Heart left ventricle (tissue), 16 donors: ENCODE results near the gene PTPN13. TPM values are rescaled to one million over a fixed set of nuclear protein-coding genes. Genes with fewer than 3 reads are reported as not detected.

ENCODE experiments used
- ATAC-seq, 4 donors: fragments of 200-7000 bp; cut with Tn5 transposase; one replicate each; pipeline ENCODE4 v1.9.1; 2020 to 2022; ENCODE audit warnings: moderate library complexity in 4 of 4, mild to moderate bottlenecking in 3 of 4, moderate number of reproducible peaks in 1 of 4
- DNase-seq, 5 donors: peaks; one replicate each; pipeline ENCODE4 v3.0.0-alpha.2; 2020
- H3K27ac ChIP-seq, 12 donors: fragments of 200-600 bp; sonication (generic) in 4 of 12; one replicate each; pipeline versions ENCODE4 v1.5.0 to v1.8.0; 2016 to 2022; ENCODE audit warnings: mild to moderate bottlenecking in 2 of 12
- H3K27me3 ChIP-seq, 9 donors: fragments of 200-600 bp; sonication (generic) in 2 of 9; one replicate each; pipeline versions ENCODE4 v1.5.1 to v1.8.0; 2016 to 2022; ENCODE audit warnings: mild to moderate bottlenecking in 3 of 9
- H3K36me3 ChIP-seq, 9 donors: fragments of 200-600 bp; sonication (generic) in 2 of 9; one replicate each; pipeline versions ENCODE4 v1.5.0 to v1.8.0; 2018 to 2022; ENCODE audit warnings: mild to moderate bottlenecking in 2 of 9
- H3K4me1 ChIP-seq, 12 donors: fragments of 200-600 bp; sonication (generic) in 4 of 12; one replicate each; pipeline versions ENCODE4 v1.5.0 to v1.8.0; 2016 to 2022; ENCODE audit warnings: mild to moderate bottlenecking in 3 of 12
- H3K4me3 ChIP-seq, 12 donors: fragments of 200-600 bp; sonication (generic) in 4 of 12; one replicate each; pipeline versions ENCODE4 v1.5.0 to v1.8.0; 2017 to 2022; ENCODE audit warnings: mild to moderate bottlenecking in 9 of 12, moderate library complexity in 4 of 12
- H3K9me3 ChIP-seq, 12 donors: fragments of 200-600 bp; sonication (generic) in 4 of 12; one replicate each; pipeline versions ENCODE4 v1.5.0 to v1.8.0; 2016 to 2022; ENCODE audit warnings: mild to moderate bottlenecking in 1 of 12
- CTCF ChIP-seq, 12 donors: fragments of 200-600 bp; sonication (generic) in 4 of 12; IDR thresholded peaks; one replicate each; pipeline versions ENCODE4 v1.5.0 to v1.8.0; 2018 to 2022; ENCODE audit warnings: antibody characterized with exemption in 12 of 12, mild to moderate bottlenecking in 5 of 12
- POLR2A ChIP-seq, 2 donors: fragments of 450-650 bp; IDR thresholded peaks; one replicate each; pipeline ENCODE4 v1.6.1; 2017; ENCODE audit warnings: antibody characterized with exemption in 2 of 2, mild to moderate bottlenecking in 2 of 2, moderate library complexity in 2 of 2
- WGBS, 4 donors: extraction: QIAGEN DNeasy Blood & Tissue Kit in 2 of 4; methylation state at CpG; one replicate each; pipeline versions ENCODE4 v1.1.5 to v1.1.7; 2013 to 2018; 5-methylcytosine and 5-hydroxymethylcytosine counted together
- intact Hi-C, 10 donors: fragments of 100-400 bp; cut with DNase I; formaldehyde crosslinking; loops; one replicate each; pipeline versions ENCODE4 v1.11.1 to v1.14.2; 2022
- polyA plus RNA-seq, 2 donors: library from polyadenylated mRNA; stranded (reverse); fragments of 200-250 nt; gene quantifications; one replicate each; pipeline ENCODE4 v1.2.3, GENCODE V29; 2013
- total RNA-seq, 9 donors: library from RNA; depleted of rRNA in 2 of 9; stranded (reverse); fragments of >200 nt in 2 of 9; fragmentation: NEBNext Ultra II Directional in 3 of 9; extraction: Animal tissue kit (Norgen Biotek cat#: 25700) in 3 of 9; gene quantifications; one replicate each; pipeline versions ENCODE4 v1.1.0 to v1.2.4, GENCODE V29; 2016 to 2023
- donor health status: ischemic (EF 13 %, LVEDD 7.1; RV severe dilation, severe dysfunction).
- donor health status: healthy with polysubstance abuse.
- donor health status: DM: no; HTN: yes; CAD: no.
- donor health status: DM: no; HTN: no; CAD: no.
- donor health status: ischemic (EF 25% LVEDD 6.9; RV normal size, moderate dysfunction).
- donor health status: ischemic (EF 25% LVEDD 5.7; RV mildly dilated, moderate dysfunction).
- donor health status: healthy.
- donor health status: DM: yes; HTN: yes; CAD: no.
- donor health status: ischemic (EF 35%, LVEDD 5.7; RV mildly dilated, moderate dysfunction).
- donor health status: nonischemic (EF 11% LVEDD 7.7; RV severe dilation, severe dysfunction).
- donor health status: DM: yes; HTN: yes; CAD: no.
- donor health status: PGD.
- donor health status: ischemic (EF 29% LVEDD 5.4; RV normal size, mild dysfunction).
- donor health status: nonischemic (EF 23%, LVEDD 6.1; RV moderate dilation, normal function).

PTPN13 gene
- total and polyA plus RNA-seq, 11 donors: 0.60 to 14.3 (median 3.6) TPM

- no peak overlapping the region for H3K27ac ChIP-seq
- ATAC-seq (no peak), DNase-seq (no peak)
- peaks cover 0 to 4% (median 0%) of the 10 kb centered on the region in 12 donors for H3K9me3 ChIP-seq
- TF ChIP-seq POLR2A (IDR thresholded peaks at IDR 0.05) (no peak), CTCF (IDR thresholded peaks at IDR 0.05) (no peak)
- H3K36me3 ChIP-seq: peaks cover 0 to 14% (median 0%) of the 10 kb centered on the region in 9 donors
- no peak overlapping the region for H3K4me3 ChIP-seq
- intact Hi-C loops: no loop called here
- no peaks in the 10 kb centered on the region for H3K4me1 ChIP-seq
- H3K27me3 ChIP-seq: no peaks in the 10 kb centered on the region
- WGBS, 4 donors: 69 to 78% (median 71%) methylated on average over 3 of the region's 3 CpGs
These were observed 126.5 kb downstream of the PTPN13 start for GRCh38 chr4:86720508-86721068.

GRCh38 chr4:86721412-86721811, 127.3 kb downstream of the PTPN13 start:
- TF ChIP-seq CTCF (IDR thresholded peaks at IDR 0.05): no peak

GRCh38 chr4:86730310-86730709, 136.2 kb downstream of the PTPN13 start:
- 70 to 79% (median 74%) methylated on average over 8 to 10 of the region's 10 CpGs for WGBS, 4 donors
- DNase-seq (peak in 2 of 5 donors; percentile 12 to 56), ATAC-seq (no peak)
- Histone ChIP-seq H3K9me3 (peaks cover 0 to 14% (median 0%) of the 10 kb centered on the region in 12 donors), H3K27me3 (no peaks in the 10 kb centered on the region), H3K4me3 (no peak overlapping the region), H3K4me1 (no peaks in the 10 kb centered on the region), H3K36me3 (peaks cover 0 to 21% (median 0%) of the 10 kb centered on the region in 9 donors), H3K27ac (no peak overlapping the region)
- TF ChIP-seq CTCF (IDR thresholded peaks at IDR 0.05): no peak
- no peak for TF ChIP-seq POLR2A (IDR thresholded peaks at IDR 0.05)
- intact Hi-C loops: no loop called here

More at GRCh38 chr4:86721412-86721811, 127.3 kb downstream of the PTPN13 start:
- Histone ChIP-seq H3K36me3 (peaks cover 0 to 14% (median 0%) of the 10 kb centered on the region in 9 donors), H3K4me3 (no peak overlapping the region), H3K4me1 (no peaks in the 10 kb centered on the region), H3K27ac (no peak overlapping the region), H3K9me3 (peaks cover 0 to 12% (median 0%) of the 10 kb centered on the region in 12 donors), H3K27me3 (no peaks in the 10 kb centered on the region)
- 67 to 93% (median 79%) methylated on average over 2 of the region's 2 CpGs for WGBS, 4 donors
- DNase-seq: no peak
- intact Hi-C loops: no loop called here
- ATAC-seq: no peak

- DNase-seq: no peak
- Histone ChIP-seq H3K4me3 (no peak overlapping the region), H3K4me1 (no peaks in the 10 kb centered on the region), H3K27ac (no peak overlapping the region), H3K36me3 (peaks cover 0 to 49% (median 0%) of the 10 kb centered on the region in 9 donors), H3K27me3 (no peaks in the 10 kb centered on the region), H3K9me3 (peaks cover 0 to 4% (median 0%) of the 10 kb centered on the region in 12 donors)
- 89 to 93% (median 92%) methylated on average over 1 of the region's 1 CpG for WGBS, 4 donors
- intact Hi-C loops: no loop called here
- TF ChIP-seq CTCF (IDR thresholded peaks at IDR 0.05): no peak
- no peak for TF ChIP-seq POLR2A (IDR thresholded peaks at IDR 0.05)
- ATAC-seq: no peak
These were observed 143.1 kb downstream of the PTPN13 start for GRCh38 chr4:86737244-86737643.
